GM12891 (cell line): Measurements from ENCODE around the gene VAMP5.

Source experiments
- POLR2A ChIP-seq: IDR thresholded peaks from 2 replicates; pipeline ENCODE4 v1.6.1; 2011; ENCODE audit warnings: low read depth, low read length, control low read depth
- SPI1 ChIP-seq: IDR thresholded peaks from 2 replicates; pipeline ENCODE4 v1.6.1; 2011; ENCODE audit warnings: low read depth, low read length, control low read depth
- TAF1 ChIP-seq: IDR thresholded peaks from 2 replicates; pipeline ENCODE4 v1.6.1; 2011; ENCODE audit warnings: low read depth, low read length, control low read depth

GRCh38 chr2:85582492-85582891 is 1.7 kb upstream of the VAMP5 start:
- TF ChIP-seq POLR2A, result no peak
- no peak for TF ChIP-seq SPI1
- no peak for TF ChIP-seq TAF1
